ENCODE results near the gene RAB38. TPM values are rescaled to one million over a fixed set of nuclear protein-coding genes. Genes with fewer than 3 reads are reported as not detected.

The RAB38 gene
- total RNA-seq, 2 donors from 2014 or later = 0.70 to 2.1 TPM

Small RNAs within 50 kb of the gene (microRNA-seq; reads per million reads assigned to microRNA genes)
- gene MIR3166 = 0 reads per million in 2 donors

Other genes with a start within 250 kb of the RAB38 start
- 100 to 1,000 TPM in 1 of 2 donors, 10 to 100 TPM in 1; 65.4 to 133 TPM for gene CTSC, start 162.3 kb upstream of the RAB38 start, total RNA-seq